Measurements from ENCODE around the gene CLNK.

GRCh38 chr4:10509733-10510132 lies 174.8 kb downstream of the CLNK start:
- no peak for TF ChIP-seq CTCF (IDR thresholded peaks at IDR 0.05)
- TF ChIP-seq POLR2A (IDR thresholded peaks at IDR 0.05): no peak
